GM21529 (cell line): ENCODE measurements around the gene FOXO6.
A peak's percentile ranks its signal among the peaks of the same experiment; 100 is the strongest.

Experiments
- ATAC-seq: cut with Tn5 transposase; IDR thresholded peaks from one replicate; pipeline ENCODE4 v1.9.1; 2021; ENCODE audit not compliant: unreplicated experiment

The FOXO6 gene

DNA sequence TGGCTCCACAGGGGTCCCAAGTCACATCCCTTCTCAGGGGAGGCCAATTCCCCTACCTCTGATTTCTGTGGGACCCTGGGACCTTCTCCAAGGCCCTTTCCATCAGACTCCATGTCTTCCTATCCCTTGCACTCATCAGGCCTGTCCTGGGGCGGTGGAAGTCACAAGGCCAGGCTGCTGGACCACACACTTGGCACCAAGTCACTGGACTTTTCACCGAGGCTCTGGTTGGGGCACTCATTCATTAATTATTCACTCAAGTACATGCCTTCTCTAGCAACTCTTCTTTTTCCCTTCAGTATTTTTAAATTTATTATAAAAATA is 11.2 kb upstream of the FOXO6 start:
- ATAC-seq, result no peak

DNA sequence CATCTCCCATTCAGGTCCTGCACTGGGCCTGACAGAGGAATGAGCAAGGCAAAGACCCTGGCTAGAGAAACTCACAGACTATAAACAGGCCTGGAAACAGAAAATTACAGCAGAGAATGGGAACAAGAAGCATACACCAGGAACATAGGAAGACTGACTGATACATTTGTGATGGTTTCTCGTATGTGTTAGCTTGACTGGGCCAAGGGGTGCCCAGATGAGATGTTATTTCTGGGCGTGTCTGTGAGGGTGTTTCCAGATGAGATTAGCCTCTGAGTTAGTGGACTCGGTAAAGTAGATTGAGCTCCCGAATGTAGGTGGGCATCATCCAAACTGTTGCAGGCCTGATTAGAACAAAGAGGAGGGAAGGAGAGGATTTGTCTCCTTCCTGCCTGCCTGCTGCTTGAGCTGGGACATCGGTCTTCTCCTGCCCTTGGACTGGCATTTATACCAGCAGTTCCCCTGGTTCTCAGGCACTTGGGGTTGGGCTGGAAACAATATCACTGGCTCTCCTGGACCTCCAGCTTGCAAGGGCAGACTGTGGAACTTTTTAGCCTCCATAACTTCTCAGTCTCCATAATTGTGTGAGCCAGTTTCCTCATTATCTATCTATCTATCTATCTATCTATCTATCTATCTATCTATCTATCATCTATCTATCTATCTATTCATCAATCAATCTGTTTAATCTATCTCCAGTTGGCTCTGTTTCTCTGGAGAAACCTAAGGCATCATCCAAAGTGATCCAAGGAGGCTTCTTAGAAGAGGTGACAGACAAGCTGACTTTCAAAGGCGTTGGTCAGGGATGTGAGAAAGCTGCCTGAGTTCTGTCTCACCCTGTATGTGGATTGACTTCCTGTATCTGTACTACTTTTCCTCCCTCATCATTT is 9.7 kb upstream of the FOXO6 start:
- ATAC-seq, result no peak

GRCh38 chr1:41353744-41354143 is 7.5 kb upstream of the FOXO6 start:
- ATAC-seq, result peak; percentile 70

- no peak for ATAC-seq
Observed at GRCh38 chr1:41354956-41355355, 6.3 kb upstream of the FOXO6 start.

- ATAC-seq, result no peak
Observed at GRCh38 chr1:41355356-41355755, 5.9 kb upstream of the FOXO6 start.

- ATAC-seq, result no peak
Observed at GRCh38 chr1:41355761-41356160, 5.5 kb upstream of the FOXO6 start.

DNA sequence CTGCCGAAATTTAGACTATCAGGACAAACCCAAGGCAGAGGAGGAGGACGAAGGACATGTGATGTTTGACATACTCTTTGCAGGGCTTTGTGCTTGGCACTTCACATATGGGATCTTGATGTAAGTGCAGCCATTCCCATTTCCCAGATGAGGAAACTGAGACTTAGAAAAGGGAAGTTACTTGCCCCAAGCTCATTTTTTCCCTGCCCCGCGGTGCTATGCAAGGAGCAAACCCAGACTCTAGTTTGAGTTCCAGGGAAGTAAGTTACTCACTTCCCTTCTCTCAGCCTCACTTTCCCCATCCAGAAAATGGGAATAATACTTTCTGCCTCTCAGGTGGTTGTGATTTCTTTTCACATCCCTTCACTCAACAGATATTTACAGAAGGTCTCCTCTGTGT is 4.5 kb upstream of the FOXO6 start:
- no peak for ATAC-seq

- no peak for ATAC-seq
Observed at GRCh38 chr1:41357451-41358101, 3.7 kb upstream of the FOXO6 start.

DNA sequence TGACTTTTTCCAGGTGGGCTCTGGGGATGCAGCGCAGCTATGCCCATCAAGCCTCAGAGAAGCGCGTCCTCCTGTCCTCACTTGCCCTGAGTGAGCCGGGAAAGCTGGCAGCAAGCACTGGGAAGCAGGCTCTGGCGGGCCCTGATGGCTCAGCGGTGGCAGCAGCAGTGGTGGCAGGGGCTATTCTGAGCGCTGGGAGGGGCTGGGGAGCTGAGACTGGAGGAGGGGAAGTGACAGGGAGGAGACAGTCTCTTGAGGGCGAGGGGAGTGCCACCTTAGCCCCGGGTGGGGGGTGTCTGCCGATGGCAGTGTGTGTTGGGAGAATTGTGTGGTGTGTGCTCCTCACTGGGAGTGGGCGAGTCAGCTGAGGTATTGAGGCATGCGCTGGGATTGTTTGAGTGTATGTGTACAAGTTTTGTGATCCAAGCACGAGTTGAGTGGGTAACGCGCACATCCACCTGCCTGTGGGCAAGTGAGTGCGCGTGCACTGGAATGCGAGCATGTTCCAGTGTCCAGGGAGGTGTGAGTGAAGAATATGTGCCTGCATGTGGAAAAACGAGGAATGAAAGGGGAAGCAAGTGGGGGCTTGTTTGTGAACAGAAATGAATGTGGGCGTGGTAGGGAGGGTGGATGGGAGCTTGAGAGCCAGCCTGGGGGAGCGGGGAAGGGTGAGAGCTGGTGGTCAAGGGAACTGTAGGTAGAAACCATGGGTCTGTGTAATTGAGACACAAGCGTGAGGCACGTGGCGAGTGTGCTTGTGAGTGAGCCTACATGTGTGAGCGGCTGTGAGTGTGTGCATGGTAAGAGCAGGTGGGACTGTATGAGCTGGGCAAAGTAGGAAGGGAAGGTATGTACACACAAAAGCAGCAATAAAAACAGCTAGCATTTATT is 2.9 kb upstream of the FOXO6 start:
- no peak for ATAC-seq

GRCh38 chr1:41359211-41360073 is 1.8 kb upstream of the FOXO6 start:
- no peak for ATAC-seq

GRCh38 chr1:41360074-41360785 is 1.0 kb upstream of the FOXO6 start:
- no peak for ATAC-seq

DNA sequence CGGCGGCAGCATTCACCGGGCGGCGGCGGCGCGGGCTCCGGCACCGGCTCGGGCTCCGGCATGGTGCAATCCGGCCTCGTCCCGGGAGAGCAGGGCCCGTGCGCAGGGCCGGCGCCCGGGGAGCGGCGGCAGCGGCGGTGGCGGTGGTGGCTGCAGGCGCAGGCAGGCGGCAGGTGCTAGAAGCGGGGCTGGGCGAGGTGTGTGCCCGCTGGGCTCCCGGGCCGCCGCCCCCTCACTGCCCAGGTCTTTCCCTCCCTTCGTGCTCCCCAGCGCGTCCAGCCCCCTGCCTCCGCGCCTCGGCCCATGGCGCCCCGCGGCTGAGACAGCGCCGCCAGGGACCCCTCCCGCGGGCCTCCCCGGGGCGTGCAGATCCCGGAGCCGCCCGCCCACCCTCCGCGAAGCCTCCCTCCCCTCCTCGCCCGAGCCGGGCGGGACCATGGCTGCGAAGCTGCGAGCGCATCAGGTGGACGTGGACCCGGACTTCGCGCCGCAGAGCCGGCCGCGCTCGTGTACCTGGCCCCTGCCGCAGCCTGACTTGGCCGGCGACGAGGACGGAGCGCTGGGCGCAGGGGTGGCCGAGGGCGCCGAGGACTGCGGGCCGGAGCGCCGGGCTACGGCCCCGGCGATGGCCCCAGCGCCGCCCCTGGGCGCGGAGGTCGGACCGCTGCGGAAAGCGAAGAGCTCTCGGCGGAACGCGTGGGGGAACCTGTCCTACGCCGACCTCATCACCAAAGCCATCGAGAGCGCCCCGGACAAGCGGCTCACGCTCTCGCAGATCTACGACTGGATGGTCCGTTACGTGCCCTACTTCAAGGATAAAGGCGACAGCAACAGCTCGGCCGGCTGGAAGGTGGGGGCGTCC is 492 bp downstream of the FOXO6 start:
- ATAC-seq, result peak; percentile 7

DNA sequence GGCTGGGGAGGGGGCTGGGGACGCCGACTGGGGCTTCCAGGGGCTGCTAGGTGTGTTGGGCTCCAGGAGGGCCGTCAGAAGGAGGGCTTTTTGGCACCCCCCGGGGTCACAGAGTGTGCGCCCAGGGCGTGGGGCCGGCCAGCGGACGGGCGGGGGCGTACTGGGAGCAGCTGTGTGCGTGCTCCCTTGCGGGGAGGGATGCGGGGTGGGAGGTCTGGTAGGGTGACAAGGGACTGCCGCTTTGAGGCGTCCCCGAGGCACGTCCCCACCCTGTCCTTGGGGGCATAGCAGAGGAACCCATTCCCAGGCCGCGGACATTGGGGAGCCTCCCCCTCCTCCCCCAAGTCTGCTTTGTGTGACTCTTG is 1.1 kb downstream of the FOXO6 start:
- ATAC-seq, result no peak

DNA sequence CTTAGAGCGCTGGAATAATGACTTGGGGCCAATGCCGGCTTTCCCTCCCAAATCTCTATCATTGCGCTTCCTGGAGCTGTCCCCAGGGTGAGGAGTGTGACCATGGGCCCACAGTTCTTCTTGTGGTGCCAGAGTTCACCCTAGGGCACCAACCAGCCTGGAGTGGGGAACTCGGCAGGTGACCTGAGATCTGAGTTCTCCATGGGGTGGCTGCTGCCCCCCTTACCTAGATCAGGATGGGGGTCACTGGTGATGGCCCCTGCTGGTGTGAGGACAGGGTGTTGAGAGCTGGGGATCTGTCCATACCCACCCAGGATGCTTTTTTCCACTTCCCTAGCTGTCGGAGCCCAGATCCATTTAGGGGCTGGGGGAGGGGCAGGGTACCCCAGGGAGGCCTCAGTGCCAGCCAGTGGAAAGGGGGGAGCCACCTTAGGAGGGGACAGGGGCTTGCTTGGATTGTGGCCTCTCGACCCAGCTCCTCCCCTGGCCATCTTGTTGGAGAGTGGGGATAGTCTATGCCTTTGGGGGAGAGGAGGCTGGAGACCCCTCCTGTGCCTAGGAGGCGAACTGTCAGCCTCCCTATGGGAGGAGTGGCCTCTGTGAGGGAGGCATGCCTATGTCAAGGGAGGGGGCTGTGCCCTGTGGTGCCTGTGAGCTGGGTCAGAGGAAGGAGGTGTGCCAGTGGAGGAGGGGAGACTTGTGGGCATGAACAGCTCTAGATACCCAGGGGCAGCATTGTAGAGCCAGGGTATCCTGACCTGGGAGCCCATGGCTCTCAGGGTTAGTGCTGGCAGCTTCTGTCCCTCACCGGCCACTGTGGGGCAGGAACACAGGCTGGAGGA is 1.7 kb downstream of the FOXO6 start:
- no peak for ATAC-seq

GRCh38 chr1:41363591-41364320 is 2.5 kb downstream of the FOXO6 start:
- no peak for ATAC-seq

- ATAC-seq, result no peak
Observed at GRCh38 chr1:41364442-41365319, 3.4 kb downstream of the FOXO6 start.

DNA sequence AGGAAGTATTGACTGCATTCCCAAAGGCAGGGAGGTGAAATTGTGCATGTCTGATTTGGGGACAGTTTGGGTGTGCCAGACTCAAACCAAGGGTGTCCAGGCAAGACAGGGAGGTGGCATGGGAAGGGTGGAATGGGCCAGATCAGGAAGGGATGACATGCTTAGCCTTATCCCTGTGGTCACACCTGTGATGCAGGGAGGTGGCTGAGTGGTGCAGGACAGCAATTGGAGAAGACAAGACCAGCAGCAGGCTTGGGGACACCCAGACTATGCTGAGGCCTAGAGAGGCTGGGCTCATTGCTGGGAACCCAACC is 4.0 kb downstream of the FOXO6 start:
- no peak for ATAC-seq
